Prostate gland (tissue), 2 donors: ENCODE data around the gene IL36A. TPM values are rescaled to one million over a fixed set of nuclear protein-coding genes. Genes with fewer than 3 reads are reported as not detected.

Experiments used
- DNase-seq: peaks from one replicate; pipeline ENCODE4 v3.0.0-alpha.2; 2019; ENCODE audit warnings: low spot score
- H3K27ac ChIP-seq, 2 donors: fragments of 200-600 bp; sonication (generic); 2 replicates each; pipeline ENCODE4 v1.5.1; 2017 to 2019
- H3K27me3 ChIP-seq: fragments of 200-600 bp; sonication (generic); replicated peaks from 2 replicates; pipeline ENCODE4 v1.5.1; 2019; ENCODE audit not compliant: insufficient read depth
- H3K36me3 ChIP-seq, 2 donors: fragments of 200-600 bp; sonication (generic); 1 replicate in 1 of 2; 2 replicates in 1 of 2; pipeline versions ENCODE4 v1.5.1 to v1.8.1; 2017 to 2019
- H3K4me1 ChIP-seq: fragments of 200-600 bp; sonication (generic); replicated peaks from 2 replicates; pipeline ENCODE4 v1.5.1; 2019
- H3K4me3 ChIP-seq, 2 donors: fragments of 200-600 bp; sonication (generic); 2 replicates each; pipeline ENCODE4 v1.5.1; 2017 to 2019
- H3K9me3 ChIP-seq: fragments of 200-600 bp; sonication (generic); 2 replicates; pipeline ENCODE4 v1.5.1; 2017
- POLR2A ChIP-seq: fragments of 450-650 bp; IDR thresholded peaks from one replicate; pipeline ENCODE4 v1.6.1; 2016; ENCODE audit warnings: antibody characterized with exemption, mild to moderate bottlenecking
- POLR2AphosphoS5 ChIP-seq: sonication (generic); formaldehyde crosslinking; IDR thresholded peaks from one replicate; pipeline ENCODE4 v1.6.1; 2017; ENCODE audit warnings: antibody characterized with exemption
- WGBS: methylation state at CpG from one replicate; pipeline ENCODE4 v1.1.5; 2018; 5-methylcytosine and 5-hydroxymethylcytosine counted together
- intact Hi-C: fragments of 100-400 bp; cut with DNase I; formaldehyde crosslinking; loops from one replicate; pipeline ENCODE4 v1.14.2; 2022
- total RNA-seq, 2 donors: library from RNA; depleted of rRNA; stranded (reverse); fragments of >200 nt; gene quantifications; one replicate each; pipeline ENCODE4 v1.1.0, GENCODE V29; 2016
- TF ChIP-seq, protein P1 (sequence below), 4 experiments: fragments of 200-600 bp in 2 of 4; fragments of 450-650 bp in 2 of 4; sonication (generic) in 2 of 4; IDR thresholded peaks; 1 replicate in 3 of 4; 2 replicates in 1 of 4; pipeline ENCODE4 v1.5.1; 2016 to 2019; ENCODE audit warnings: antibody characterized with exemption in 4 of 4, mild to moderate bottlenecking in 2 of 4, moderate library complexity in 2 of 4

The IL36A gene, protein sequence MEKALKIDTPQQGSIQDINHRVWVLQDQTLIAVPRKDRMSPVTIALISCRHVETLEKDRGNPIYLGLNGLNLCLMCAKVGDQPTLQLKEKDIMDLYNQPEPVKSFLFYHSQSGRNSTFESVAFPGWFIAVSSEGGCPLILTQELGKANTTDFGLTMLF
- total RNA-seq, result not detected

DNA sequence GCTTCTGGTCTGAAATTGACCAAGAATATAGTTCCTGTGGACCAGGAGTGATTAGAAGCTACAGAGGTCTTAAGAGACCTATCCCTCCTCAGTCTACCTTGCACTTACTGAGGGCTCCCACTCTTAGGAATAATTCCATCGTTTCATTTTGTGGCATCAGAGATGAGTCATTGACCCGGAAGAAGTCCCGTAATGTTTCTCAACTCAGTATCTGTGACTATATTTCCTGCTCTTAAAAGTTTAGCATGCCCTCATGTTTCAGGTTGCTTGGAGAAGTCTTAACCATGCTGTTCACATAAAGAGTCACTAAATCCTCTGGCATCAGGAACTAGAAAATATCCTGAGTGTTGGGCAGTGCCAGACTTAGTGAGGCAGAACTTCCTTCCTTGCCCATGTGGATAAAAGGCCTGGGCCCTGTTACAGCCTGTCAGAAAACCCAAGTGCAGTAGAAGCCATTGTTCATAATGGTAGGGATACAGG is at the start of gene IL36A:
IL36A (plus strand) TSS at position 430 of the 480 bp plus-strand sequence. CDS start 413 bp downstream, outside the sequence.
- WGBS, result 91% methylated on average over 3 of the region's 3 CpGs
- Histone ChIP-seq H3K27me3 (no peaks in the 10 kb centered on the region), H3K27ac (no peak within 1 kb of the TSS), H3K9me3 (no peaks in the 10 kb centered on the region), H3K36me3 (no peaks in the 10 kb centered on the region), H3K4me3 (no peak within 1 kb of the TSS), H3K4me1 (no peaks in the 10 kb centered on the region)
- intact Hi-C loops, result no loop called here
- TF ChIP-seq POLR2AphosphoS5 (no peak), POLR2A (no peak)
- TF ChIP-seq, protein P1, sequence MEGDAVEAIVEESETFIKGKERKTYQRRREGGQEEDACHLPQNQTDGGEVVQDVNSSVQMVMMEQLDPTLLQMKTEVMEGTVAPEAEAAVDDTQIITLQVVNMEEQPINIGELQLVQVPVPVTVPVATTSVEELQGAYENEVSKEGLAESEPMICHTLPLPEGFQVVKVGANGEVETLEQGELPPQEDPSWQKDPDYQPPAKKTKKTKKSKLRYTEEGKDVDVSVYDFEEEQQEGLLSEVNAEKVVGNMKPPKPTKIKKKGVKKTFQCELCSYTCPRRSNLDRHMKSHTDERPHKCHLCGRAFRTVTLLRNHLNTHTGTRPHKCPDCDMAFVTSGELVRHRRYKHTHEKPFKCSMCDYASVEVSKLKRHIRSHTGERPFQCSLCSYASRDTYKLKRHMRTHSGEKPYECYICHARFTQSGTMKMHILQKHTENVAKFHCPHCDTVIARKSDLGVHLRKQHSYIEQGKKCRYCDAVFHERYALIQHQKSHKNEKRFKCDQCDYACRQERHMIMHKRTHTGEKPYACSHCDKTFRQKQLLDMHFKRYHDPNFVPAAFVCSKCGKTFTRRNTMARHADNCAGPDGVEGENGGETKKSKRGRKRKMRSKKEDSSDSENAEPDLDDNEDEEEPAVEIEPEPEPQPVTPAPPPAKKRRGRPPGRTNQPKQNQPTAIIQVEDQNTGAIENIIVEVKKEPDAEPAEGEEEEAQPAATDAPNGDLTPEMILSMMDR (IDR thresholded peaks at IDR 0.05), result no peak
- DNase-seq, result no peak

GRCh38 chr2:112957511-112957910 is 47.7 kb upstream of the IL36A start:
- H3K27me3 ChIP-seq, result no peaks in the 10 kb centered on the region
- no peak overlapping the region for H3K27ac ChIP-seq
- DNase-seq, result no peak
- no peaks in the 10 kb centered on the region for H3K4me1 ChIP-seq
- H3K36me3 ChIP-seq, result no peaks in the 10 kb centered on the region
- intact Hi-C loops, result loop anchor here (10.0 kb wide), 2 partner anchors 203 to 333 kb away; no protein-coding TSS in a partner anchor
- WGBS, result 99% methylated on average over 3 of the region's 3 CpGs
- H3K4me3 ChIP-seq, result no peak overlapping the region
- H3K9me3 ChIP-seq, result no peaks in the 10 kb centered on the region
- no peak for TF ChIP-seq POLR2AphosphoS5
- TF ChIP-seq, protein P1 (IDR thresholded peaks at IDR 0.05), result no peak
- TF ChIP-seq POLR2A, result no peak

GRCh38 chr2:112958428-112959108 is 46.7 kb upstream of the IL36A start:
- TF ChIP-seq, protein P1 (IDR thresholded peaks at IDR 0.05), result peak; percentile 30 to 68 (median 46)
- TF ChIP-seq POLR2AphosphoS5 (no peak), POLR2A (no peak)
- H3K36me3 ChIP-seq, result no peaks in the 10 kb centered on the region
- H3K27ac ChIP-seq, result no peak overlapping the region
- peak; percentile 16 for DNase-seq
- no peak overlapping the region for H3K4me3 ChIP-seq
- no peaks in the 10 kb centered on the region for H3K27me3 ChIP-seq
- H3K4me1 ChIP-seq, result no peaks in the 10 kb centered on the region
- intact Hi-C loops, result loop anchor here (10.0 kb wide), 2 partner anchors 204 to 334 kb away; no protein-coding TSS in a partner anchor
- H3K9me3 ChIP-seq, result no peaks in the 10 kb centered on the region
- 52% methylated on average over 9 of the region's 9 CpGs for WGBS

GRCh38 chr2:112959109-112959812 is 46.0 kb upstream of the IL36A start:
- Histone ChIP-seq H3K36me3 (no peaks in the 10 kb centered on the region), H3K4me3 (no peak overlapping the region), H3K9me3 (no peaks in the 10 kb centered on the region), H3K27me3 (no peaks in the 10 kb centered on the region), H3K27ac (no peak overlapping the region), H3K4me1 (no peaks in the 10 kb centered on the region)
- DNase-seq, result no peak
- WGBS, result 81% methylated on average over 14 of the region's 14 CpGs
- intact Hi-C loops, result loop anchor here (10.0 kb wide), 2 partner anchors 204 to 334 kb away; no protein-coding TSS in a partner anchor
- TF ChIP-seq POLR2A, result no peak
- TF ChIP-seq, protein P1 (IDR thresholded peaks at IDR 0.05), result peak in 1 of 4 experiments; percentile 0
